ENCODE data around the gene DGKI. TPM values are rescaled to one million over a fixed set of nuclear protein-coding genes. Genes with fewer than 3 reads are reported as not detected.
"Not testable (repeated sequence)": the region's sequence is repeated elsewhere in the genome, so short reads cannot be mapped to it uniquely, and the experiment has no call there.

Gene DGKI
- total and polyA plus RNA-seq, 2 experiments from 2014 or later = 0.16 to 1.0 TPM

DNA sequence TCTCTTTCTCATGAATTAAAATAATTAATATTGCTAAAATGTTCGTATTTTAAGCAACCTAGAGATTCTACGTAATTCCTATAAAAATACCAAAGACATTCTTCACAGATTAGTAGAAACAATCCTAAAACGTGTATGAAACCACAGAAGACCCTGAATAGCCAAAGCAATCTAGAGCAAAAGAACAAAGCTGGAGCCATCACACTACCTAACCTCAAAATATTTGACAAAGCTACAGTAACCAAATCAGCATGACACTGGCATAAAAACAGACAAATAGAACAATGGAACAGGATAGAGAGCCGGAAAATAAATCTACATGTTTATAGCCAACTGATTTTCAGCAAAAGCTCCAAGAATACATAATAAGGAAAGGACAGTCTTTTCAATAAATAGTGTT, 397.8 kb downstream of the DGKI start:
- no peaks in the 10 kb centered on the region for H3K9me3 Mint-ChIP-seq
- H3K4me1 Mint-ChIP-seq = peaks cover 3% of the 10 kb centered on the region; the same call in 2 of the 3 replicates
- Histone ChIP-seq H3K9me2 (ENCODE audit: insufficient read depth) (no peaks in the 10 kb centered on the region; the same call in 1 of the 2 replicates), H3K4me2 (no peak overlapping the region), H3K4me1 (ENCODE audit: insufficient read depth) (no peaks in the 10 kb centered on the region), H3F3A (replicated peaks; ENCODE audit: low read depth) (no peaks in the 10 kb centered on the region), H3K79me2 (replicated peaks; ENCODE audit: insufficient read depth) (no peaks in the 10 kb centered on the region), H3K27me3 (ENCODE audit: insufficient read depth) (no peaks in the 10 kb centered on the region), H3K36me3 (ENCODE audit: insufficient read depth) (no peaks in the 10 kb centered on the region), H2AFZ (no peak overlapping the region), H4K20me1 (replicated peaks; ENCODE audit: insufficient read depth) (no peaks in the 10 kb centered on the region), H3K27ac (ENCODE audit: low read depth) (no peak overlapping the region), H3K4me3 (no peak overlapping the region)
- DNase-seq (ENCODE audit: low spot score) = no peak
- no peak overlapping the region for H3K4me3 Mint-ChIP-seq
- peaks cover 3% of the 10 kb centered on the region for H3K27me3 Mint-ChIP-seq (ENCODE audit: insufficient read depth, low read depth, poor library complexity)
- no peak for TF ChIP-seq ZNF114 (CRISPR knock-in tag; IDR thresholded peaks at IDR 0.05)
- TF ChIP-seq, protein P1, sequence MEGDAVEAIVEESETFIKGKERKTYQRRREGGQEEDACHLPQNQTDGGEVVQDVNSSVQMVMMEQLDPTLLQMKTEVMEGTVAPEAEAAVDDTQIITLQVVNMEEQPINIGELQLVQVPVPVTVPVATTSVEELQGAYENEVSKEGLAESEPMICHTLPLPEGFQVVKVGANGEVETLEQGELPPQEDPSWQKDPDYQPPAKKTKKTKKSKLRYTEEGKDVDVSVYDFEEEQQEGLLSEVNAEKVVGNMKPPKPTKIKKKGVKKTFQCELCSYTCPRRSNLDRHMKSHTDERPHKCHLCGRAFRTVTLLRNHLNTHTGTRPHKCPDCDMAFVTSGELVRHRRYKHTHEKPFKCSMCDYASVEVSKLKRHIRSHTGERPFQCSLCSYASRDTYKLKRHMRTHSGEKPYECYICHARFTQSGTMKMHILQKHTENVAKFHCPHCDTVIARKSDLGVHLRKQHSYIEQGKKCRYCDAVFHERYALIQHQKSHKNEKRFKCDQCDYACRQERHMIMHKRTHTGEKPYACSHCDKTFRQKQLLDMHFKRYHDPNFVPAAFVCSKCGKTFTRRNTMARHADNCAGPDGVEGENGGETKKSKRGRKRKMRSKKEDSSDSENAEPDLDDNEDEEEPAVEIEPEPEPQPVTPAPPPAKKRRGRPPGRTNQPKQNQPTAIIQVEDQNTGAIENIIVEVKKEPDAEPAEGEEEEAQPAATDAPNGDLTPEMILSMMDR (conservative IDR thresholded peaks at IDR 0.05; ENCODE audit: low read depth in 2 of 2) = no peak
- TF ChIP-seq CREB1 (CRISPR knock-in tag; IDR thresholded peaks at IDR 0.05; ENCODE audit: low read depth) = no peak
- TF ChIP-seq POLR2AphosphoS5 (IDR thresholded peaks at IDR 0.05; ENCODE audit: low read depth) = no peak
- TF ChIP-seq ZNF331 (CRISPR knock-in tag; IDR thresholded peaks at IDR 0.05; ENCODE audit: low read depth) = no peak
- TF ChIP-seq JUNB (IDR thresholded peaks at IDR 0.05; ENCODE audit: unreplicated experiment) = no peak
- TF ChIP-seq ZNF462 (CRISPR knock-in tag; IDR thresholded peaks at IDR 0.05) = no peak
- ATAC-seq = no peak
- no peaks in the 10 kb centered on the region for H3K36me3 Mint-ChIP-seq (ENCODE audit: low read depth)
- no peak overlapping the region for H3K27ac Mint-ChIP-seq

GRCh38 chr7:137448572-137448971, 398.2 kb downstream of the DGKI start:
- H3K4me3 Mint-ChIP-seq; H4K20me1 ChIP-seq (replicated peaks; ENCODE audit: insufficient read depth): not testable (repeated sequence)

More at GRCh38 chr7:137448572-137448971, 398.2 kb downstream of the DGKI start:
- not testable (repeated sequence) for H3K4me1 Mint-ChIP-seq; H3K27me3 Mint-ChIP-seq (ENCODE audit: insufficient read depth, low read depth, poor library complexity); H3K79me2 ChIP-seq (replicated peaks; ENCODE audit: insufficient read depth); DNase-seq (ENCODE audit: low spot score); H3K36me3 Mint-ChIP-seq (ENCODE audit: low read depth); H3K4me1 ChIP-seq (ENCODE audit: insufficient read depth); H3K27me3 ChIP-seq (ENCODE audit: insufficient read depth); H3F3A ChIP-seq (replicated peaks; ENCODE audit: low read depth); H3K36me3 ChIP-seq (ENCODE audit: insufficient read depth); H3K27ac Mint-ChIP-seq; H3K4me2 ChIP-seq; H3K27ac ChIP-seq (ENCODE audit: low read depth); H3K4me3 ChIP-seq; ATAC-seq; H2AFZ ChIP-seq; H3K9me3 Mint-ChIP-seq; H3K9me2 ChIP-seq (ENCODE audit: insufficient read depth)

Measured in GM23338 (cell line).